Uterus (tissue), 2 donors: ENCODE data around the gene SLC6A8.

Experiments
- POLR2A ChIP-seq, 2 donors: fragments of 450-650 bp; IDR thresholded peaks; one replicate each; pipeline ENCODE4 v1.6.1; 2016; ENCODE audit warnings: antibody characterized with exemption in 2 of 2, mild to moderate bottlenecking in 1 of 2, moderate library complexity in 1 of 2
- TF ChIP-seq, protein P1 (sequence below), 4 experiments: fragments of 200-600 bp in 2 of 4; fragments of 450-650 bp in 2 of 4; sonication (generic) in 2 of 4; IDR thresholded peaks; one replicate each; pipeline ENCODE4 v1.5.1; 2016 to 2019; ENCODE audit warnings: antibody characterized with exemption in 4 of 4, mild to moderate bottlenecking in 2 of 4, moderate library complexity in 1 of 4

DNA sequence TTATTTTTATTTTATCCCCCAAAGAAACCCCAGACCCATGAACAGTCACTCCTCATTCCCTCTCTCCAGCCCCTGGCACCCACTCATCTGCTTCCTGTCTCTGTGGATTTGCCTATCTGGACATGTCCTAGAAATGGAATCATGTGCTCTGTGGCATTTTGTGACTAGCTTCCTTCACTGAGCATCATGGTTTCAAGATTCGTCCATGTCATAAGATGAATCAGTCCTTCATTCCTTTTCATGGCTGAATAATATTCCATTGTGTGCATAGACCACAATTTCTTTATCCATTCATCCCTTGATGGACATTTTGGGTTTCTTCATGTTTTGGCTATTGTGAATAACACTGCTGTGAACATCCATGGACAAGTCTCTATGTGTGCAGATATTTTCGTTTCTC is 47.1 kb downstream of the SLC6A8 start:
- TF ChIP-seq, protein P1, sequence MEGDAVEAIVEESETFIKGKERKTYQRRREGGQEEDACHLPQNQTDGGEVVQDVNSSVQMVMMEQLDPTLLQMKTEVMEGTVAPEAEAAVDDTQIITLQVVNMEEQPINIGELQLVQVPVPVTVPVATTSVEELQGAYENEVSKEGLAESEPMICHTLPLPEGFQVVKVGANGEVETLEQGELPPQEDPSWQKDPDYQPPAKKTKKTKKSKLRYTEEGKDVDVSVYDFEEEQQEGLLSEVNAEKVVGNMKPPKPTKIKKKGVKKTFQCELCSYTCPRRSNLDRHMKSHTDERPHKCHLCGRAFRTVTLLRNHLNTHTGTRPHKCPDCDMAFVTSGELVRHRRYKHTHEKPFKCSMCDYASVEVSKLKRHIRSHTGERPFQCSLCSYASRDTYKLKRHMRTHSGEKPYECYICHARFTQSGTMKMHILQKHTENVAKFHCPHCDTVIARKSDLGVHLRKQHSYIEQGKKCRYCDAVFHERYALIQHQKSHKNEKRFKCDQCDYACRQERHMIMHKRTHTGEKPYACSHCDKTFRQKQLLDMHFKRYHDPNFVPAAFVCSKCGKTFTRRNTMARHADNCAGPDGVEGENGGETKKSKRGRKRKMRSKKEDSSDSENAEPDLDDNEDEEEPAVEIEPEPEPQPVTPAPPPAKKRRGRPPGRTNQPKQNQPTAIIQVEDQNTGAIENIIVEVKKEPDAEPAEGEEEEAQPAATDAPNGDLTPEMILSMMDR (IDR thresholded peaks at IDR 0.05): no peak
- no peak for TF ChIP-seq POLR2A (IDR thresholded peaks at IDR 0.05)
